ENCODE results near the gene SUSD1.

- TF ChIP-seq CTCF (IDR thresholded peaks at IDR 0.05) (no peak), REST (IDR thresholded peaks at IDR 0.05; ENCODE audit: insufficient read depth in 1 of 2, low read depth in 2 of 2, low read length in 1 of 2) (no peak)
These were observed 39.4 kb downstream of the SUSD1 start for GRCh38 chr9:112135706-112136105.
